ENCODE data around the gene ROBO1. TPM values are rescaled to one million over a fixed set of nuclear protein-coding genes. Genes with fewer than 3 reads are reported as not detected.

ROBO1 gene
- total and polyA plus RNA-seq, 2 of the 8 experiments (the other 6 are each of a cell fraction or from before 2014, with no cell fraction given), result 51.4 to 91.0 TPM

- no peak for TF ChIP-seq RNF2 (IDR thresholded peaks at IDR 0.05; ENCODE audit: borderline replicate concordance, low read depth, low read length, missing control alignments, poor library complexity, severe bottlenecking)
- TF ChIP-seq EZH2 (IDR thresholded peaks at IDR 0.05; ENCODE audit: low read depth, low read length, severe bottlenecking), result no peak
Observed at GRCh38 chr3:78621061-78621716, 1146.6 kb downstream of the ROBO1 start (continued).
